CD4-positive, alpha-beta T cell treated with Interleukin-21 for 1 hour (primary cell): ENCODE results near the gene LIFR.

Experiments used
- DNase-seq: peaks from one replicate; pipeline ENCODE4 v3.0.0-alpha.2; 2020

The LIFR gene

GRCh38 chr5:38515646-38516045 is 40.8 kb downstream of the LIFR start:
- no peak for DNase-seq

- DNase-seq: no peak
Observed at GRCh38 chr5:38515092-38515491, 41.4 kb downstream of the LIFR start.

- DNase-seq: no peak
Observed at GRCh38 chr5:38509185-38509584, 47.3 kb downstream of the LIFR start.

- no peak for DNase-seq
Observed at GRCh38 chr5:38506302-38506701, 50.1 kb downstream of the LIFR start.

GRCh38 chr5:38500573-38501260 is 55.7 kb downstream of the LIFR start:
- no peak for DNase-seq

GRCh38 chr5:38497946-38498345 is 58.5 kb downstream of the LIFR start:
- DNase-seq: no peak

- DNase-seq: no peak
Observed at GRCh38 chr5:38494763-38495162, 61.7 kb downstream of the LIFR start.

- no peak for DNase-seq
Observed at GRCh38 chr5:38494175-38494574, 62.3 kb downstream of the LIFR start.

GRCh38 chr5:38483805-38484398 is 72.5 kb downstream of the LIFR start:
- DNase-seq: no peak

- no peak for DNase-seq
Observed at GRCh38 chr5:38479315-38479904, 77.0 kb downstream of the LIFR start.

- no peak for DNase-seq
Observed at GRCh38 chr5:38478878-38479277, 77.6 kb downstream of the LIFR start.

GRCh38 chr5:38478166-38478565 is 78.3 kb downstream of the LIFR start:
- no peak for DNase-seq

- no peak for DNase-seq
Observed at GRCh38 chr5:38473008-38473407, 83.4 kb downstream of the LIFR start.

GRCh38 chr5:38472541-38472940 is 83.9 kb downstream of the LIFR start:
- no peak for DNase-seq

GRCh38 chr5:38471709-38472108 is 84.7 kb downstream of the LIFR start:
- DNase-seq: no peak

- DNase-seq: no peak
Observed at GRCh38 chr5:38469707-38470267, 86.7 kb downstream of the LIFR start.

GRCh38 chr5:38468978-38469706 is 87.3 kb downstream of the LIFR start:
- no peak for DNase-seq

GRCh38 chr5:38468202-38468673 is 88.2 kb downstream of the LIFR start:
- DNase-seq: no peak

- no peak for DNase-seq
Observed at GRCh38 chr5:38467353-38468040, 88.9 kb downstream of the LIFR start.

- DNase-seq: no peak
Observed at GRCh38 chr5:38466424-38467189, 89.8 kb downstream of the LIFR start.

GRCh38 chr5:38465702-38466423 is 90.6 kb downstream of the LIFR start:
- DNase-seq: no peak
